Cerebellar nuclear complex (tissue), 1 donor: ENCODE data around the gene MYO3A.

ENCODE experiments used
- DNase-seq, 2 experiments: peaks; one replicate each; lab custom pipeline; 2025; lab: John Stamatoyannopoulos, UW

Gene MYO3A, protein sequence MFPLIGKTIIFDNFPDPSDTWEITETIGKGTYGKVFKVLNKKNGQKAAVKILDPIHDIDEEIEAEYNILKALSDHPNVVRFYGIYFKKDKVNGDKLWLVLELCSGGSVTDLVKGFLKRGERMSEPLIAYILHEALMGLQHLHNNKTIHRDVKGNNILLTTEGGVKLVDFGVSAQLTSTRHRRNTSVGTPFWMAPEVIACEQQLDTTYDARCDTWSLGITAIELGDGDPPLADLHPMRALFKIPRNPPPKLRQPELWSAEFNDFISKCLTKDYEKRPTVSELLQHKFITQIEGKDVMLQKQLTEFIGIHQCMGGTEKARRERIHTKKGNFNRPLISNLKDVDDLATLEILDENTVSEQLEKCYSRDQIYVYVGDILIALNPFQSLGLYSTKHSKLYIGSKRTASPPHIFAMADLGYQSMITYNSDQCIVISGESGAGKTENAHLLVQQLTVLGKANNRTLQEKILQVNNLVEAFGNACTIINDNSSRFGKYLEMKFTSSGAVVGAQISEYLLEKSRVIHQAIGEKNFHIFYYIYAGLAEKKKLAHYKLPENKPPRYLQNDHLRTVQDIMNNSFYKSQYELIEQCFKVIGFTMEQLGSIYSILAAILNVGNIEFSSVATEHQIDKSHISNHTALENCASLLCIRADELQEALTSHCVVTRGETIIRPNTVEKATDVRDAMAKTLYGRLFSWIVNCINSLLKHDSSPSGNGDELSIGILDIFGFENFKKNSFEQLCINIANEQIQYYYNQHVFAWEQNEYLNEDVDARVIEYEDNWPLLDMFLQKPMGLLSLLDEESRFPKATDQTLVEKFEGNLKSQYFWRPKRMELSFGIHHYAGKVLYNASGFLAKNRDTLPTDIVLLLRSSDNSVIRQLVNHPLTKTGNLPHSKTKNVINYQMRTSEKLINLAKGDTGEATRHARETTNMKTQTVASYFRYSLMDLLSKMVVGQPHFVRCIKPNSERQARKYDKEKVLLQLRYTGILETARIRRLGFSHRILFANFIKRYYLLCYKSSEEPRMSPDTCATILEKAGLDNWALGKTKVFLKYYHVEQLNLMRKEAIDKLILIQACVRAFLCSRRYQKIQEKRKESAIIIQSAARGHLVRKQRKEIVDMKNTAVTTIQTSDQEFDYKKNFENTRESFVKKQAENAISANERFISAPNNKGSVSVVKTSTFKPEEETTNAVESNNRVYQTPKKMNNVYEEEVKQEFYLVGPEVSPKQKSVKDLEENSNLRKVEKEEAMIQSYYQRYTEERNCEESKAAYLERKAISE (N-terminal part only)

GRCh38 chr10:25933653-25934608 is at the start of gene MYO3A:
TSS of gene MYO3A (plus strand) at chr10:25934229. CDS start at chr10:25952111, 17,882 bp downstream.
- no peak for DNase-seq

GRCh38 chr10:25888627-25889026 is 45.4 kb upstream of the MYO3A start:
- no peak for DNase-seq

DNA sequence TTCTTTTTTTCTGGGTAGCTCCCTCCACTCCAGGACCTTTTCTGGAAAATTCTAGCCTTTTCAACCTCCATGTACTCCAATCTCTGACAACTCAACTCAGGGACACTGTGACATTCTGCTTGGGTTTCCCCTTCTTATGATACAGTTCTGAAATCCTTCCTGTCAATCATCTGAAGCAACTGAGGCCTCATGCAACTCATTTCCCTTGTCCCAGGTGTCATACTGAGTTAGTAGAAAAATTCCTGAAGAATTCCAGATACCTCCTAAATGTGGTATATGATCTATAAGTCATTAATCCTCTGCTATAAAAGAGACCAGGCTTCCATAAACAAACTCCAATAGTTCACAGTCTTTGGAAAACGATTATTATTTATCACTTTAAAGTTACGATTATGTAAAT is 43.0 kb upstream of the MYO3A start:
- DNase-seq: no peak

DNA sequence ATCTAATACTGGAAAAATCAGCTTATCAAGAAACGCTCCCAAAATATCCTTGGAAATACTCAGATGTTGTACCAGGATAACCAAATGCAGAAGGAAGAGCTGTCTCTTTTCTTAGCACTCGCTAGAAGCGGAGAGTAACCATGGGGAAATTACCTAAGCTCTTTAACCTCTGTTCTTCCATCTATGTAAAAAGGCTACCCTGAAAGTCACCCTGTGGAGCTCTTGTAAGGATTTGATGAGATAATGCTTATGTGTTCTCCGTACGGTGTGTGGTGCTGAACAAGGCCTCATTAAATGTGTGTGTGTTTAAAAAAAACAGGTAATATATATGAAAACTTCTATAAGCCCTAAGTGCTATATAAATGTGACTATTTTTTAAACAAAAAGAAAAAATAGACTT is 38.2 kb upstream of the MYO3A start:
- no peak for DNase-seq

DNA sequence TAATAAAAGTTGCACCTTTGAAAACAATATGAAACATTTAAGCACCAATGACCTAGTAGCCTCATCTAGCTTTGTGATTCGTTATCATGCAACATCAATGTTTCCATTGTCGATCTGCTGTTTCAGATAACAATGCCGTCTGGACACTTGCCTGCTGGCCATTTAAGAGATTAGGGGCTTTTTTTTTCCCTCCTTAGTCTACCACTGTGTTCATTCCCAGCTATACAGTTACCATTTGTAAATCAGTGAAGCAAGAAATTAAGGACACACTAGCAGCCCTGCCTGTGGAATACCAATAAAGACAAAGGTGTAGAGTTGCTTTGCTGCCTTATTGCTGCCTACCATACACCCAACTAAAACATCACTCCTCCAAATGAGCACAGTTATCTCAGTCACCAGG is 37.6 kb upstream of the MYO3A start:
- no peak for DNase-seq

GRCh38 chr10:25899304-25899703 is 34.7 kb upstream of the MYO3A start:
- DNase-seq: no peak

DNA sequence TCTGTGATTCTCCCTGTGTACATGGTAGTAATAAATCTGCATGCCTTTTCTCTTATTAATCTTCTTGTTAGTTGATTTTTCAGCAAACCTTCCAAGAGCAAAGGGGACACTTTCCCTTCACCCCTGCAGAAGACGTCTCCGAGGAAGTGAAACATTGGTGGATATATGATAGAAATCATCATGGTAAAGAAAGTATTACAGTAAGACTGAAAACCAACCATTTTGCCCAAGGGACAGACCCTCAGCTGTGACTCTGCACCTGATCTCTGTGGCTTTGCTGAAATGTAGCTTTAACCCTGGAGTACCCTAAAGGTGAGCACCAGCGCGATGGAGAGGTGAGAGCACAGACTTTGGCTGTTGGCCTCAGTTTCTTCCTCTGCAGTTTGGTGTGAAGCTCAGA is 32.8 kb upstream of the MYO3A start:
- no peak for DNase-seq

GRCh38 chr10:25902002-25902401 is 32.0 kb upstream of the MYO3A start:
- DNase-seq: no peak

GRCh38 chr10:25907261-25907660 is 26.8 kb upstream of the MYO3A start:
- no peak for DNase-seq

DNA sequence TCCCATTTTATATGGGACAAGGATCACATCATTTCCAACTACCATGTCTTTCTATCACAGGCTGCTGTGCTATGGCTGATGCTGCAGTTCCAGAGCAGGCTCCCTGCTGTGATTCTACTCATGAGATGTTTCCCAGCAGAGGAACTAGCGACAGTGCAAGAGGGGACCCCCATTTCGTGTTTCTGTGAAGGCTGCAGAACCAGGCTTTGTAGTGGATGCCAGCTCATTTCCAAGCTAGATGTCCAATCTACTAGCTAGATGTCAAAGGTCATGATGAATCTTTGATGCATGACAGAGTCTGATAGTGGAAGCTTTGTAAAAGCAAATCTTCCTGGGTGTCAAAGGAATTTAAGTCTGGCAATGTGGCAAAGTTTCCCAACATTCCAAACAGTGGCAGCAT is 21.2 kb upstream of the MYO3A start:
- no peak for DNase-seq

- no peak for DNase-seq
Measured at GRCh38 chr10:25914776-25915175, 19.3 kb upstream of the MYO3A start.

DNA sequence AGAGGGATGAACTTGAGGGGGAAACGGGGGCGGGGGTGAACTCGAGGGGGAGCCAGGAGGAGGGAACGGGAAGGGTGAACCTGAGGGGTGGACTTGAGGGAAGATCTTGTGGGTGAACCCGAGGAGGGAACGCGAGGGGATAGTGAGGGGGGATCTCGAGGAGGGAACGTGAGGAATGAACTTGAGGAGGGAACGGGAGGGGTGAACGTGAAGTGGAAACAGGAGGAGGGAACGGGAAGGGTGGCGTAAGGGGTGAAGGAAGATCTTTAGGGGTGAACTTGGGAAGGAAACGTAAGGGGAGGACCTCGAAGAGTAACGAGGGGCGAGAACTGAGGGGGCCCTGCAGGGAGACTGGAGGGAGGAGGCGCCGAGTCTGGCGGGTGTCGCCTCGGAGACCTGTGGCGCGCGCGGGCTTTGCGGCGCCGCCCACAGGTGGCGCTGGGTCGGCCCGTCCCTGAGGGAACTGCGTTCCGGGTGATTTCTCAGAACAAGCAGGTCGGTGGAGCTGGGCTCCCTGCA is 651 bp downstream of the MYO3A start:
- DNase-seq: no peak

DNA sequence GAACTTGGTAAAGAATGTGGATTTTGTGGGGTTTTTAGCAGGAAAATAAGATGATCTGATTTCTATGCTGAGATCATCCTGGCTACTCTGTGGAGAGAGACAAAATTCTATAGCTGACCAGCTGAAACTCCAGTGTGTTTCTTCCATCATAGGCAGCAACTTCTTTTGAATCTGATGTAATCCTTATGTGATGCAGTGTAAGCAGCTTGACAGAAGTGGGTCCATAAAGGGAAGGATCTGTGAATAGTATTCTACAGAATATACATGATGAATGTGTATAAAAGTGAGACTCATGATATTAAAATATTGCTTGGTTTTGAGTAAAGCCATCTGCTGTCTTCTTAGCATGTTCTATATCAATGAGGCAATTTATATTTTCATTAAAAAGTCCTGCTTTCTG is 4.4 kb downstream of the MYO3A start:
- no peak for DNase-seq

- no peak for DNase-seq
Measured at GRCh38 chr10:25944771-25945170, 10.7 kb downstream of the MYO3A start.

GRCh38 chr10:25952857-25953256 is 18.8 kb downstream of the MYO3A start:
- DNase-seq: no peak

DNA sequence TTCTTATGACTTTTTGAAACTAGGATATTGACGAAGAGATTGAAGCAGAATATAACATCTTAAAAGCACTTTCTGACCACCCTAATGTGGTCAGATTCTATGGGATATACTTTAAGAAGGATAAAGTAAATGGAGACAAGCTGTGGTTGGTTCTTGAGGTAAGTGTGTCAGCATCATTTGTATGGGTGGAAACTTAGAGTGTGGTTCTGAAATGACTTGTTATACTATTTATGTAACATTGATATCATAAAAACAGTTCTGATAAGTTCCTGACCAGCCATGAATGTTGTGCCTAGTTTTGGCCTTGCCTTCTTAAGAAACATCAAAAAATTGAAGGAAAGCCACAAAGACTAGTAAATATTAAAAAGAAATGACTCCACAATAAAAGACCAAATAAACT is 20.8 kb downstream of the MYO3A start:
- no peak for DNase-seq

DNA sequence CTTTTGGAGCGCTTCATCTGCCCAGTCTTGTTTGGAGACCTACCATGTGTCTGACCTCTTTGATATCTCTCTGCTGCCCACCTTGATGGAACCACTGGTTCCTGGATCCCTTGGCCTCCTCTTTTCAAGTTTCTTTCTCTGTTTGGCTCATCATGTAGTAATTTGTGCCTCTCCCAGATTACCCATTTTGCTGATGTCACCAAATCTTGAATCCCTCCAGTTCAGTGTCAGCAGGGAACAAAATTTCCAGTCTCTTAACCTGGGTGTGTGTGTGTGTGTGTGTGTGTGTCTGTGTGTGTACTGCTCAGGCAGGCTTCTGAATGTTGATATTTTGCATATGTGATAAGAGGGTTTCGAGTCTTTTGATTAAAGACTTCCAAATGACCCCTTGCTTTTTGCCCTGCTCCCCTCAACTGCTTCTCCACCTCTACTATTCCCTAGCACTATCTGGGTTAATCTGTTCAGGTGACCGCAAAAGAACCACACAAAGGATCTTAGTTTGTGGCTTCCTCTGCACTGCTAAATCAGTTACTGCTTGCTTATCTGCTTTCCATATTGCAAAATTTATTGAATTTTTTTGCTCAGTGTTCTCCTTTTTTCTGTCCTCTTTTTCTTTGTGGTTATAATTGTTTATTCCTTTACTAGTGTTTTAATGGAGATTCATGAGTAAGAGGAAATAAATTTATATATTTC is 25.7 kb downstream of the MYO3A start:
- DNase-seq: no peak

GRCh38 chr10:25965584-25965983 is 31.6 kb downstream of the MYO3A start:
- no peak for DNase-seq

DNA sequence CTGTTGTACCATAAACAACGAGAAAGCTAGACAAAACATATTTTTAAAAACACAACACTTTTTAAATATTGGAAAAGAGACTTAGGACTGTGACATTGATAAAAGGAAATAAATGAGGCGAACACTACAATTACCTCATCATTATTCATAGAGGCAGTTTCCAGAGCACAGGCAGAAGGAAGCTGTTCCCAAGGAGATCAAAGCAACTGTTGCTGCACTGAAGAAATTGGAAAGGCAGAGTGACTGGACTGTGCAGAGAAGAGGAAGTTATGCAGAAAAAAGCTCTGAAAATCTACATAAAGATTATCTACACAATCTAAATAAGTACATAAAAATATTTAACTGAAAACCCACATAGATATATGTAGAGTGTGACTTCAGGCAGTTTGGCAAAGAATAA is 32.8 kb downstream of the MYO3A start:
- DNase-seq: no peak

DNA sequence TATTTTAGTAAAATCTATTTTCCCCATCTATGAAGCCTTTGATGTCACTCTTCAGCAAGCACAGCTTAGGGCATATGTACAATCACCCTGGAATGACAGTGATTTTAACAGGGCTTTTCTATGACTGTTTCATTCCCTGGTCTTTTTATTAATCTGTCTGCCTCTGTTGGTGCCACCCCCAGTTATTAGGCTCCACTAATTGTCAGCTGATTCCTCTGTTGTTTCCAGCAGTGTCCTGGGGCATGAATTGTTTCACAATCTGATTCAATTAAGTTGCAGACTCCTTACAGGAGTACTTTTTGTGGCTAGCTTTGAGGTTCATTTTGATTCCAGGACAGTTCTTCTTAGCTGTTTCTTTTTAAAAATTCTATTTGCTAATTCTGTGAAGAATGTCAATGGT is 38.6 kb downstream of the MYO3A start:
- DNase-seq: no peak
